Activated T-helper 2 cell treated with anti-CD3 and anti-CD28 coated beads, Interferon-gamma antibody, Interleukin-2, Interleukin-4, amounts not matched to agents 10 μg/mL and 5 μg/mL and 100 μg/mL, durations not matched to agents 14 hours and 24 hours and 36 hours (primary cell): ENCODE data around the gene TNFSF18. TPM values are rescaled to one million over a fixed set of nuclear protein-coding genes. Genes with fewer than 3 reads are reported as not detected.

Source experiments
- DNase-seq: peaks from one replicate; pipeline ENCODE4 v3.0.0; 2021; ENCODE audit warnings: low spot score
- H3K27ac Mint-ChIP-seq: one replicate; pipeline ENCODE4 v1.8.0; 2021; ENCODE audit warnings: mixed read lengths
- H3K27me3 Mint-ChIP-seq: one replicate; pipeline ENCODE4 v1.8.0; 2021; ENCODE audit warnings: low read depth, mixed read lengths
- H3K36me3 Mint-ChIP-seq: one replicate; pipeline ENCODE4 v1.8.0; 2021; ENCODE audit warnings: low read depth, mixed read lengths
- H3K4me1 Mint-ChIP-seq: one replicate; pipeline ENCODE4 v1.8.0; 2021; ENCODE audit warnings: low read depth, mixed read lengths
- H3K4me3 Mint-ChIP-seq: one replicate; pipeline ENCODE4 v1.8.0; 2021; ENCODE audit warnings: low read depth, mild to moderate bottlenecking, moderate library complexity, mixed read lengths
- H3K9me3 Mint-ChIP-seq: one replicate; pipeline ENCODE4 v1.8.0; 2021; ENCODE audit warnings: mixed read lengths
- intact Hi-C: fragments of 100-400 bp; cut with micrococcal nuclease; formaldehyde crosslinking; loops from one replicate; pipeline ENCODE4 v1.15.1; 2023
- total RNA-seq: library from RNA; stranded (reverse); gene quantifications from 2 replicates; pipeline ENCODE4 v1.2.3, GENCODE V29; 2022

TNFSF18 gene
- total RNA-seq, 1 donor from 2014 or later: not detected

DNA sequence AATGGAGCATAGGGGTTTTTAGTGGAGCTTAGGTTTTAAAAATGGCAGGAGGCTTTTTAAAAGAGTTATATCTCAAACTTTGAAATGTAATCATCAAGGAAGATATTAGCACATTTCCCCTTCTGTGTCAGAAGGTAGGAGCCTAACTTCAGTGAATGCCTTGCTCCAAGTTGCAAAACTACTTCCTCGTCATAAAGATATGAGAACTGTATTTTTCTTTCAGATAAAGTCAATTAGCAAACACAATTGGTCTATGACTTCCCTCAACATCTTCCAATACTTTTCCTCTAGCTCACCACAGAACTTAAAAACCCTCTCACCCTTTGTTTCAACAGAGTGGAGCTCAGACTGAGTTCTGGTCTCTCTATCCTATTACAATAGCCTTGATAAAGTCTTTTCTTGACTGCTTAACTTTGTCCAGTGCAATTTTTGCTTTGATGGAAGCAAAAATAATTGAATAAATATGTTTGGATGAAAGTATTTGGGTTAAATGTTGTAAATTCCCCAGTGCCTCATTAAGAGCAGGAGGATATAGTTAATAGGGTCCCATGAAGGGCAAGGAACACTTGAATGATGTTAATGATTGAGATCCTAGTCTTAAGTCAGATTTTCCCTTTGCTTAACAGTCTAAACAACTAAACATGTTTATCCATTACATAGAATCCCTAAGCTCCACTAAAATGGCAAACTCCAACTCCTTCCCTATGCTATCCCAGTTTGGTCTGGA lies 58.9 kb downstream of the TNFSF18 start:
- H3K4me1 Mint-ChIP-seq: no peaks in the 10 kb centered on the region
- no peaks in the 10 kb centered on the region for H3K27me3 Mint-ChIP-seq
- no peaks in the 10 kb centered on the region for H3K9me3 Mint-ChIP-seq
- no peaks in the 10 kb centered on the region for H3K36me3 Mint-ChIP-seq
- H3K4me3 Mint-ChIP-seq: no peak overlapping the region
- DNase-seq: no peak
- intact Hi-C loops: no loop called here
- no peak overlapping the region for H3K27ac Mint-ChIP-seq

- Mint-ChIP-seq H3K27me3 (no peaks in the 10 kb centered on the region), H3K36me3 (no peaks in the 10 kb centered on the region), H3K4me1 (no peaks in the 10 kb centered on the region), H3K27ac (no peak overlapping the region), H3K4me3 (no peak overlapping the region), H3K9me3 (no peaks in the 10 kb centered on the region)
- no peak for DNase-seq
- intact Hi-C loops: no loop called here
Measured at GRCh38 chr1:172990598-172991215, 60.0 kb downstream of the TNFSF18 start.

Other genes with a start within 250 kb of the TNFSF18 start
- 1.1 and 1.3 TPM in 2 replicates for gene TNFSF4, start 156.4 kb upstream of the TNFSF18 start, total RNA-seq